ENCODE results near the gene ANAPC7. TPM values are rescaled to one million over a fixed set of nuclear protein-coding genes. Genes with fewer than 3 reads are reported as not detected.

ANAPC7 gene
- total and polyA plus RNA-seq, 2 of the 13 experiments (the other 11 are each of a cell fraction or from before 2014, with no cell fraction given): 40.0 to 69.1 TPM

GRCh38 chr12:110449799-110450497 is 46.4 kb upstream of the ANAPC7 start, which contains the start of gene ARPC3 (continued):
- TF ChIP-seq, protein P1, sequence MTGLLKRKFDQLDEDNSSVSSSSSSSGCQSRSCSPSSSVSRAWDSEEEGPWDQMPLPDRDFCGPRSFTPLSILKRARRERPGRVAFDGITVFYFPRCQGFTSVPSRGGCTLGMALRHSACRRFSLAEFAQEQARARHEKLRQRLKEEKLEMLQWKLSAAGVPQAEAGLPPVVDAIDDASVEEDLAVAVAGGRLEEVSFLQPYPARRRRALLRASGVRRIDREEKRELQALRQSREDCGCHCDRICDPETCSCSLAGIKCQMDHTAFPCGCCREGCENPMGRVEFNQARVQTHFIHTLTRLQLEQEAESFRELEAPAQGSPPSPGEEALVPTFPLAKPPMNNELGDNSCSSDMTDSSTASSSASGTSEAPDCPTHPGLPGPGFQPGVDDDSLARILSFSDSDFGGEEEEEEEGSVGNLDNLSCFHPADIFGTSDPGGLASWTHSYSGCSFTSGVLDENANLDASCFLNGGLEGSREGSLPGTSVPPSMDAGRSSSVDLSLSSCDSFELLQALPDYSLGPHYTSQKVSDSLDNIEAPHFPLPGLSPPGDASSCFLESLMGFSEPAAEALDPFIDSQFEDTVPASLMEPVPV (CRISPR knock-in tag; IDR thresholded peaks at IDR 0.05): peak; percentile 68; the same call in 1 of the 2 replicates
- no peak for TF ChIP-seq BHLHE40 (IDR thresholded peaks at IDR 0.05; ENCODE audit: low read length)
- no peak for TF ChIP-seq PBX3 (CRISPR knock-in tag; IDR thresholded peaks at IDR 0.05; ENCODE audit: borderline replicate concordance)
- no peak for TF ChIP-seq ZBTB43 (CRISPR knock-in tag; conservative IDR thresholded peaks at IDR 0.05)
- no peak; the same call in 1 of the 2 replicates for TF ChIP-seq BORCS8-MEF2B (CRISPR knock-in tag; IDR thresholded peaks at IDR 0.05)
- TF ChIP-seq HOXD1 (CRISPR knock-in tag; IDR thresholded peaks at IDR 0.05): peak; percentile 8; the same call in 1 of the 2 replicates
- TF ChIP-seq LCORL (IDR thresholded peaks at IDR 0.05): no peak
- peak; percentile 60 for TF ChIP-seq LCORL (CRISPR knock-in tag; IDR thresholded peaks at IDR 0.05)
- peak; percentile 18; the same call in 1 of the 2 replicates for TF ChIP-seq AHDC1 (CRISPR knock-in tag; IDR thresholded peaks at IDR 0.05; ENCODE audit: borderline replicate concordance)
- TF ChIP-seq ATM (IDR thresholded peaks at IDR 0.05; ENCODE audit: borderline replicate concordance): no peak
- TF ChIP-seq CBX5 (CRISPR knock-in tag; IDR thresholded peaks at IDR 0.05; ENCODE audit: borderline replicate concordance): peak; percentile 49; the same call in 1 of the 2 replicates
- no peak for TF ChIP-seq CBX1 (IDR thresholded peaks at IDR 0.05; ENCODE audit: low read depth)
- peak; percentile 87; the same call in 1 of the 2 replicates for TF ChIP-seq KDM5B (CRISPR knock-in tag; IDR thresholded peaks at IDR 0.05; ENCODE audit: borderline replicate concordance)
- no peak for TF ChIP-seq ZNF484 (CRISPR knock-in tag; IDR thresholded peaks at IDR 0.05; ENCODE audit: borderline replicate concordance, low read depth)
- no peak for TF ChIP-seq NCOR1 (IDR thresholded peaks at IDR 0.05; ENCODE audit: borderline replicate concordance, low read length)
- TF ChIP-seq ZSCAN21 (CRISPR knock-in tag; IDR thresholded peaks at IDR 0.05; ENCODE audit: borderline replicate concordance): no peak
- no peak for TF ChIP-seq ZNF691 (CRISPR knock-in tag; IDR thresholded peaks at IDR 0.05; ENCODE audit: borderline replicate concordance, low read depth)
- TF ChIP-seq ZC3H4 (CRISPR knock-in tag; IDR thresholded peaks at IDR 0.05; ENCODE audit: borderline replicate concordance): no peak

Measured in HepG2 (cell line).